Mucosa of rectum (tissue), 2 donors: ENCODE data around the gene BMP8B.

ENCODE experiments used
- H3K27ac ChIP-seq, 2 donors: one replicate each; pipeline ENCODE4 v1.7.0; 2013; ENCODE audit warnings: inconsistent platforms in 2 of 2, low read depth in 2 of 2, low read length in 2 of 2
- H3K27me3 ChIP-seq, 2 donors: one replicate each; pipeline ENCODE4 v1.7.0; 2013; ENCODE audit warnings: low read length in 2 of 2; ENCODE audit not compliant: control insufficient read depth in 2 of 2, insufficient read depth in 2 of 2
- H3K36me3 ChIP-seq, 2 donors: one replicate each; pipeline ENCODE4 v1.7.0; 2013; ENCODE audit warnings: low read length in 2 of 2; ENCODE audit not compliant: control insufficient read depth in 2 of 2, insufficient read depth in 2 of 2
- H3K4me1 ChIP-seq, 2 donors: one replicate each; pipeline ENCODE4 v1.7.0; 2013; ENCODE audit warnings: low read length in 2 of 2, mild to moderate bottlenecking in 1 of 2; ENCODE audit not compliant: control insufficient read depth in 2 of 2, insufficient read depth in 2 of 2
- H3K4me3 ChIP-seq, 2 donors: one replicate each; pipeline ENCODE4 v1.7.0; 2013; ENCODE audit warnings: low read length in 2 of 2
- H3K9ac ChIP-seq, 2 donors: one replicate each; pipeline ENCODE4 v1.7.0; 2013; ENCODE audit warnings: low read length in 2 of 2, low read depth in 1 of 2, mild to moderate bottlenecking in 1 of 2
- H3K9me3 ChIP-seq, 2 donors: one replicate each; pipeline ENCODE4 v1.7.0; 2013; ENCODE audit warnings: low read length in 2 of 2; ENCODE audit not compliant: control insufficient read depth in 2 of 2
- donor health status: healthy.
- donor health status: Normal muscosa, but diverticular disease.

Gene BMP8B

DNA sequence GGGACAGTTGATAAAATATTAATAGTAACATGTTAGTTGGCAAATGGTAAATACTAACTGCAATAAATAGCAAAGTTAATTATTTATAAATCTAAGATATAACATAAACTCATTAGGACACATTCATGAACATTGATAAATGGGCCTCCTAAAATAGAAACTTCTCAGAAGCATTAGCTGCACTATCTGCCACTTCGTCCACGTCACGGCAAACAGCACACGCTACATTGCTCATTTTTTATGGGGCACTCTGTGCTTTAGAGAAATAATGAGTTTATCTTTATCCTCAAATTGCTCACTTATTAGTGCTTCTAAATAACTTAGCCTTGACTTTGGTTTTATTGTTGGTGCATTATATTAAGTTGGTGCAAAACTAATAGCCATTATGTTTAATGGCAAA, 81.2 kb downstream of the BMP8B start:
- Histone ChIP-seq H3K9ac (no peak overlapping the region), H3K27me3 (no peaks in the 10 kb centered on the region), H3K9me3 (no peaks in the 10 kb centered on the region), H3K36me3 (no peaks in the 10 kb centered on the region), H3K27ac (no peak overlapping the region), H3K4me3 (no peak overlapping the region), H3K4me1 (no peaks in the 10 kb centered on the region)
